ENCODE results near the gene ALPK1.

DNA sequence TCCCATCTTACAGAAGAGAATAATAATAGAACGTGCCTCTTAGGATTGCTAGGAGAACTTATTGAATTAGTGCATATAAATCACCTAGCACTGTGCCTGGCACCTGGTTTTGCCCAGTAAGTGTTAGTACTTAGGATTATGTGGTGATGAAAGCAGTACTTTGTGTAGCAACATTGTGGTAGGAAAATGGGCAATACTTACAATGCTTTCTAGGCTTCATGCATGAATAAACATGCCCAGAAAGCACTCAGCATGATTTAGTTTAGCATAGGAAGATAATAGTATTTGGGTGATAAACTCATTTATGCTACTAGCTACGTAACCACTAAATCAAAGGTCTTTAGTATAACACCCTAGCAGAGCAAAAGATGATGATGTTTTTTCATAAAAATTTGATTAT is 113.2 kb downstream of the ALPK1 start:
- TF ChIP-seq, protein P1, sequence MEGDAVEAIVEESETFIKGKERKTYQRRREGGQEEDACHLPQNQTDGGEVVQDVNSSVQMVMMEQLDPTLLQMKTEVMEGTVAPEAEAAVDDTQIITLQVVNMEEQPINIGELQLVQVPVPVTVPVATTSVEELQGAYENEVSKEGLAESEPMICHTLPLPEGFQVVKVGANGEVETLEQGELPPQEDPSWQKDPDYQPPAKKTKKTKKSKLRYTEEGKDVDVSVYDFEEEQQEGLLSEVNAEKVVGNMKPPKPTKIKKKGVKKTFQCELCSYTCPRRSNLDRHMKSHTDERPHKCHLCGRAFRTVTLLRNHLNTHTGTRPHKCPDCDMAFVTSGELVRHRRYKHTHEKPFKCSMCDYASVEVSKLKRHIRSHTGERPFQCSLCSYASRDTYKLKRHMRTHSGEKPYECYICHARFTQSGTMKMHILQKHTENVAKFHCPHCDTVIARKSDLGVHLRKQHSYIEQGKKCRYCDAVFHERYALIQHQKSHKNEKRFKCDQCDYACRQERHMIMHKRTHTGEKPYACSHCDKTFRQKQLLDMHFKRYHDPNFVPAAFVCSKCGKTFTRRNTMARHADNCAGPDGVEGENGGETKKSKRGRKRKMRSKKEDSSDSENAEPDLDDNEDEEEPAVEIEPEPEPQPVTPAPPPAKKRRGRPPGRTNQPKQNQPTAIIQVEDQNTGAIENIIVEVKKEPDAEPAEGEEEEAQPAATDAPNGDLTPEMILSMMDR (IDR thresholded peaks at IDR 0.05; ENCODE audit: low read depth, low read length, missing input control) = no peak
- TF ChIP-seq SP1 (IDR thresholded peaks at IDR 0.05) = no peak
- TF ChIP-seq RAD21 (IDR thresholded peaks at IDR 0.05) = no peak
- no peak for TF ChIP-seq TAF1 (conservative IDR thresholded peaks at IDR 0.05)
- TF ChIP-seq JUND (IDR thresholded peaks at IDR 0.05) = no peak
- TF ChIP-seq HNF4G (IDR thresholded peaks at IDR 0.05) = no peak
- TF ChIP-seq, protein P2, sequence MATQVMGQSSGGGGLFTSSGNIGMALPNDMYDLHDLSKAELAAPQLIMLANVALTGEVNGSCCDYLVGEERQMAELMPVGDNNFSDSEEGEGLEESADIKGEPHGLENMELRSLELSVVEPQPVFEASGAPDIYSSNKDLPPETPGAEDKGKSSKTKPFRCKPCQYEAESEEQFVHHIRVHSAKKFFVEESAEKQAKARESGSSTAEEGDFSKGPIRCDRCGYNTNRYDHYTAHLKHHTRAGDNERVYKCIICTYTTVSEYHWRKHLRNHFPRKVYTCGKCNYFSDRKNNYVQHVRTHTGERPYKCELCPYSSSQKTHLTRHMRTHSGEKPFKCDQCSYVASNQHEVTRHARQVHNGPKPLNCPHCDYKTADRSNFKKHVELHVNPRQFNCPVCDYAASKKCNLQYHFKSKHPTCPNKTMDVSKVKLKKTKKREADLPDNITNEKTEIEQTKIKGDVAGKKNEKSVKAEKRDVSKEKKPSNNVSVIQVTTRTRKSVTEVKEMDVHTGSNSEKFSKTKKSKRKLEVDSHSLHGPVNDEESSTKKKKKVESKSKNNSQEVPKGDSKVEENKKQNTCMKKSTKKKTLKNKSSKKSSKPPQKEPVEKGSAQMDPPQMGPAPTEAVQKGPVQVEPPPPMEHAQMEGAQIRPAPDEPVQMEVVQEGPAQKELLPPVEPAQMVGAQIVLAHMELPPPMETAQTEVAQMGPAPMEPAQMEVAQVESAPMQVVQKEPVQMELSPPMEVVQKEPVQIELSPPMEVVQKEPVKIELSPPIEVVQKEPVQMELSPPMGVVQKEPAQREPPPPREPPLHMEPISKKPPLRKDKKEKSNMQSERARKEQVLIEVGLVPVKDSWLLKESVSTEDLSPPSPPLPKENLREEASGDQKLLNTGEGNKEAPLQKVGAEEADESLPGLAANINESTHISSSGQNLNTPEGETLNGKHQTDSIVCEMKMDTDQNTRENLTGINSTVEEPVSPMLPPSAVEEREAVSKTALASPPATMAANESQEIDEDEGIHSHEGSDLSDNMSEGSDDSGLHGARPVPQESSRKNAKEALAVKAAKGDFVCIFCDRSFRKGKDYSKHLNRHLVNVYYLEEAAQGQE (IDR thresholded peaks at IDR 0.05) = no peak
- TF ChIP-seq YY1 (IDR thresholded peaks at IDR 0.05) = no peak
- TF ChIP-seq RXRA (IDR thresholded peaks at IDR 0.05) = no peak
